Fibroblast of lung (primary cell): ENCODE results near the gene TDG. TPM values are rescaled to one million over a fixed set of nuclear protein-coding genes. Genes with fewer than 3 reads are reported as not detected.

Experiments
- DNase-seq, 2 donors: peaks; one replicate each; pipeline versions ENCODE4 v3.0.0 to v3.0.0-alpha.2; 2010; ENCODE audit warnings: low read depth in 2 of 2
- H2AFZ ChIP-seq: 2 replicates; pipeline ENCODE4 v1.5.1; 2012; ENCODE audit warnings: low read length, control low read depth, inconsistent platforms
- H3K27ac ChIP-seq: 2 replicates; pipeline ENCODE4 v1.5.1; 2011; ENCODE audit warnings: low read length, control low read depth; ENCODE audit not compliant: insufficient read depth
- H3K27me3 ChIP-seq: 2 replicates; pipeline ENCODE4 v1.5.1; 2011; ENCODE audit warnings: mild to moderate bottlenecking, low read length; ENCODE audit not compliant: control insufficient read depth, insufficient read depth
- H3K36me3 ChIP-seq: 2 replicates; pipeline ENCODE4 v1.5.1; 2011; ENCODE audit warnings: low read length; ENCODE audit not compliant: control insufficient read depth, insufficient read depth
- H3K4me1 ChIP-seq: 2 replicates; pipeline ENCODE4 v1.5.1; 2011; ENCODE audit warnings: low read length; ENCODE audit not compliant: control insufficient read depth, insufficient read depth; ENCODE audit errors: extremely low read depth
- H3K4me2 ChIP-seq: 2 replicates; pipeline ENCODE4 v1.5.1; 2011; ENCODE audit warnings: low read length, control low read depth; ENCODE audit not compliant: insufficient read depth; ENCODE audit errors: extremely low read depth
- H3K4me3 ChIP-seq, 4 experiments: fragments of 200-600 bp in 1 of 4; sonication (generic) in 1 of 4; replicated peaks in 1 of 4; 2 replicates each; pipeline ENCODE4 v1.5.1; 2011 to 2016; ENCODE audit warnings: low read length in 4 of 4, low read depth in 3 of 4, mild to moderate bottlenecking in 3 of 4, control low read depth in 2 of 4, inconsistent platforms in 1 of 4, mixed read lengths in 1 of 4; ENCODE audit not compliant: insufficient read depth in 1 of 4; ENCODE audit errors: control extremely low read depth in 1 of 4
- H3K79me2 ChIP-seq: 2 replicates; pipeline ENCODE4 v1.5.1; 2012; ENCODE audit warnings: mild to moderate bottlenecking, low read length, inconsistent platforms; ENCODE audit not compliant: control insufficient read depth, insufficient read depth
- H3K9ac ChIP-seq: 2 replicates; pipeline ENCODE4 v1.5.1; 2011; ENCODE audit warnings: mild to moderate bottlenecking, low read length, control low read depth; ENCODE audit not compliant: insufficient read depth
- H3K9me3 ChIP-seq: 2 replicates; pipeline ENCODE4 v1.5.1; 2012; ENCODE audit warnings: low read depth, low read length; ENCODE audit not compliant: control insufficient read depth, insufficient read depth
- H4K20me1 ChIP-seq: 2 replicates; pipeline ENCODE4 v1.5.1; 2011; ENCODE audit warnings: low read length; ENCODE audit not compliant: control insufficient read depth, insufficient read depth; ENCODE audit errors: extremely low read depth
- EZH2 ChIP-seq: IDR thresholded peaks from 2 replicates; pipeline ENCODE4 v1.5.1; 2012; ENCODE audit warnings: low read length, control low read depth, mild to moderate bottlenecking; ENCODE audit errors: missing control alignments
- polyA plus RNA-seq, 2 donors: library from polyadenylated mRNA; depleted of rRNA in 1 of 2; stranded (reverse) in 1 of 2; unstranded in 1 of 2; fragments of >200 nt; gene quantifications; 2 replicates each; pipeline ENCODE4 v1.2.1, GENCODE V29; 2011 to 2012; ENCODE audit warnings: missing spikeins in 1 of 2
- total RNA-seq: library from RNA; depleted of rRNA; stranded (reverse); fragments of >200 nt; gene quantifications from 2 replicates; pipeline ENCODE4 v1.2.1, GENCODE V29; 2014
- TF ChIP-seq, protein P1 (sequence below), 2 donors: IDR thresholded peaks in 1 of 2; conservative IDR thresholded peaks in 1 of 2; 1 replicate in 1 of 2; 2 replicates in 1 of 2; pipeline ENCODE4 v1.5.1; 2011 to 2012; ENCODE audit warnings: low read length in 2 of 2, control low read depth in 1 of 2, inconsistent platforms in 1 of 2, low read depth in 1 of 2, mild to moderate bottlenecking in 1 of 2

The TDG gene
- total and polyA plus RNA-seq, 2 donors (not counting 1 experiment from before 2014, with no cell fraction given) = 18.8 to 19.4 TPM

DNA sequence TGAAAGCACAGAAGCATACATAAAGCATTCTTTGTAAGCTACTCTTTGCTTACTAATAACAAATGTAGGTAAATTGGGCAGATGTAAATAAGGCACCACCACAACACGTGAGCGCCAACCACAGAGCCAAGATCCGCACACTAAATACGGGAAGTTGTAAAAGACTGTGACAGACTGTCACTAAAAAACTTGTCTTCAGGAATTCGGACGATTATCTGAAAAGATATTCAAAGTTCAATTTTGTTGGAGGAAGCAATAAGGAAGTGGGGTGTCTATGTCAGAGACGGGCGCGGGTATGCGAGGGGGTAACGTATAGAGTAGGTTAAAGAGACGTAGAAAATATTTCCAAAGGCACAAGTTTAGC, 37.0 kb upstream of the TDG start:
- H2AFZ ChIP-seq = peak overlapping the region; percentile 89
- peaks cover 34% of the 10 kb centered on the region for H3K79me2 ChIP-seq
- peak overlapping the region; percentile 51 to 83 (median 64) for H3K4me3 ChIP-seq
- H3K4me1 ChIP-seq = peaks cover 3% of the 10 kb centered on the region
- H3K9ac ChIP-seq = no peak overlapping the region
- no peaks in the 10 kb centered on the region for H4K20me1 ChIP-seq
- no peaks in the 10 kb centered on the region for H3K27me3 ChIP-seq
- no peak for DNase-seq
- peak overlapping the region; percentile 89 for H3K27ac ChIP-seq
- H3K4me2 ChIP-seq = peak overlapping the region; percentile 89
- H3K9me3 ChIP-seq = no peaks in the 10 kb centered on the region
- TF ChIP-seq, protein P1, sequence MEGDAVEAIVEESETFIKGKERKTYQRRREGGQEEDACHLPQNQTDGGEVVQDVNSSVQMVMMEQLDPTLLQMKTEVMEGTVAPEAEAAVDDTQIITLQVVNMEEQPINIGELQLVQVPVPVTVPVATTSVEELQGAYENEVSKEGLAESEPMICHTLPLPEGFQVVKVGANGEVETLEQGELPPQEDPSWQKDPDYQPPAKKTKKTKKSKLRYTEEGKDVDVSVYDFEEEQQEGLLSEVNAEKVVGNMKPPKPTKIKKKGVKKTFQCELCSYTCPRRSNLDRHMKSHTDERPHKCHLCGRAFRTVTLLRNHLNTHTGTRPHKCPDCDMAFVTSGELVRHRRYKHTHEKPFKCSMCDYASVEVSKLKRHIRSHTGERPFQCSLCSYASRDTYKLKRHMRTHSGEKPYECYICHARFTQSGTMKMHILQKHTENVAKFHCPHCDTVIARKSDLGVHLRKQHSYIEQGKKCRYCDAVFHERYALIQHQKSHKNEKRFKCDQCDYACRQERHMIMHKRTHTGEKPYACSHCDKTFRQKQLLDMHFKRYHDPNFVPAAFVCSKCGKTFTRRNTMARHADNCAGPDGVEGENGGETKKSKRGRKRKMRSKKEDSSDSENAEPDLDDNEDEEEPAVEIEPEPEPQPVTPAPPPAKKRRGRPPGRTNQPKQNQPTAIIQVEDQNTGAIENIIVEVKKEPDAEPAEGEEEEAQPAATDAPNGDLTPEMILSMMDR (conservative IDR thresholded peaks at IDR 0.05 in 1 of 2, IDR thresholded peaks at IDR 0.05 in 1 of 2; ENCODE audit: low read depth in 1 of 2, low read length in 2 of 2) = no peak
- TF ChIP-seq EZH2 = no peak
- H3K36me3 ChIP-seq = peaks cover 6% of the 10 kb centered on the region

DNA sequence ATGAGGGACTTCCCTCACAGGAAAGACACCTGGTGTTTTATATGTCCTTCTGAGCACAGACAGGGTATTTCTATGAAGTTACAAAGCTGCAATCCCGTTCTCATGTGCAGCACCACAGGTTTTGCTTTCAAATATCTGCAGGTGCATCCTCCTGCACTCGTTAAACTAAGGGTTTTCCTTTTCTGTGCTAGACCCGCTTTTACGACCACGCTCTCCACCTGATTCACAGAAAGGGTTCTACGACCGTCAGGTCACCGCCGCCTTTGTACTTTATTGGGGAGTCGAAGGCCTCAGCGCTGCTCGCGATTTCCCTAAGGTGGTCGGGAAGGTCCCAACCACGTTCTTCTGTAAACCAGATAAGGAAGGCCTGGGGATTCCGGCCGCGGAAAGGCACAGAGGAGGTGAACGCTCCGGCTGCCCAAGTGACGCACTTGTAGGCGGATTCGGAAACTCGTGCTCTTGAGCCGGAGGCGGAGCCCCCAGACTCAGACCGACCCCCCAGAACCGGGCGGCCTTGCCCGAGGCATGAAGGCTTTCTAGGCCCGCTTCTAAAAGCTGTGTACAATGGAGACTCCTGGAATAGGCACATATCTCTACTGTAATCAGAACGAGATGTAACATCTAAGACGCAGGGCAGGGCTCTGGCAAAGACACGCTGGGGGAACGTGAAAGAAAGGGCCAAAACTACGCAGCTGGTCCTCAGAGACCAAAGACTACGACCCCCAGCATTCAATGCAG, 36.5 kb upstream of the TDG start:
- H3K4me1 ChIP-seq = peaks cover 3% of the 10 kb centered on the region
- H2AFZ ChIP-seq = peak overlapping the region; percentile 89
- peak overlapping the region; percentile 89 for H3K27ac ChIP-seq
- no peaks in the 10 kb centered on the region for H3K27me3 ChIP-seq
- no peaks in the 10 kb centered on the region for H3K9me3 ChIP-seq
- peaks cover 6% of the 10 kb centered on the region for H3K36me3 ChIP-seq
- TF ChIP-seq, protein P1 (conservative IDR thresholded peaks at IDR 0.05 in 1 of 2, IDR thresholded peaks at IDR 0.05 in 1 of 2; ENCODE audit: low read depth in 1 of 2, low read length in 2 of 2) = no peak
- no peak for TF ChIP-seq EZH2
- DNase-seq = peak; percentile 91 to 94
- H3K79me2 ChIP-seq = peaks cover 40% of the 10 kb centered on the region
- no peaks in the 10 kb centered on the region for H4K20me1 ChIP-seq
- H3K4me2 ChIP-seq = peak overlapping the region; percentile 89
- H3K9ac ChIP-seq = peak overlapping the region; percentile 68
- H3K4me3 ChIP-seq = peak overlapping the region; percentile 51 to 83 (median 64)

DNA sequence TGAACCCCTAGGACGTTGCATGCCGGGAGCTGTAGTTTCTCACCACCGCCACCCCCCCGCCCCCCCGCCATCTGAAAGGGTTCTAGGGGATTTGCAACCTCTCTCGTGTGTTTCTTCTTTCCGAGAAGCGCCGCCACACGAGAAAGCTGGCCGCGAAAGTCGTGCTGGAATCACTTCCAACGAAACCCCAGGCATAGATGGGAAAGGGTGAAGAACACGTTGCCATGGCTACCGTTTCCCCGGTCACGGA, 36.0 kb upstream of the TDG start:
- peak overlapping the region; percentile 89 for H3K27ac ChIP-seq
- H3K4me2 ChIP-seq = peak overlapping the region; percentile 29
- peaks cover 42% of the 10 kb centered on the region for H3K79me2 ChIP-seq
- no peaks in the 10 kb centered on the region for H4K20me1 ChIP-seq
- no peaks in the 10 kb centered on the region for H3K27me3 ChIP-seq
- DNase-seq = no peak
- H3K9me3 ChIP-seq = no peaks in the 10 kb centered on the region
- H3K36me3 ChIP-seq = peaks cover 9% of the 10 kb centered on the region
- peak overlapping the region; percentile 51 to 83 (median 64) for H3K4me3 ChIP-seq
- H3K9ac ChIP-seq = peak overlapping the region; percentile 68
- H3K4me1 ChIP-seq = peaks cover 3% of the 10 kb centered on the region
- peak overlapping the region; percentile 84 for H2AFZ ChIP-seq
- TF ChIP-seq, protein P1 (conservative IDR thresholded peaks at IDR 0.05 in 1 of 2, IDR thresholded peaks at IDR 0.05 in 1 of 2; ENCODE audit: low read depth in 1 of 2, low read length in 2 of 2) = no peak
- TF ChIP-seq EZH2 = no peak
